ENCODE measurements around the gene L1TD1.
"Not testable (repeated sequence)": the region's sequence is repeated elsewhere in the genome, so short reads cannot be mapped to it uniquely, and the experiment has no call there.

DNA sequence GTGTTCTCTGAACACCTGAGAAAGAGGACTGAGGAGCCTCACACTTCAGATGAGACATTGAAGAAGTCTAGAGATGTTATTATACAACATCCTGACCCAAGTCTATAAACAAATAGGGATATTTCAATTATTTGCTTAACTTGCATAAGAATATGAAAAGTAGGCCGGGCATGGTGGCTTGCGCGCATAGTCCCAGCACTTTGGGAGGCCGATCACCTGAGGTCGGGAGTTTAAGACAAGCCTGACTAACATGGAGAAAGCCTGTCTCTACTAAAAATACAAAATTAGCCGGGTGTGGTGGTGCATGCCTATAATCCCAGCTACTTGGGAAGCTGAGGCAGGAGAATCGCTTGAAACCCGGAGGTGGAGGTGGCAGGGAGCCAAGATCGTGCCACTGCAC, 25.8 kb downstream of the L1TD1 start:
- not testable (repeated sequence) for TF ChIP-seq CTCF (IDR thresholded peaks at IDR 0.05; ENCODE audit: low read depth, low read length, poor library complexity, severe bottlenecking); EZH2phosphoT487 (IDR thresholded peaks at IDR 0.05; ENCODE audit: borderline replicate concordance, low read length)

All from DOHH2 (cell line).